Measurements from ENCODE around the gene PRIMA1.

Gene PRIMA1

GRCh38 chr14:93731753-93732152, 56.5 kb downstream of the PRIMA1 start:
- DNase-seq (ENCODE audit: low spot score): no peak

GRCh38 chr14:93729993-93730392, 58.3 kb downstream of the PRIMA1 start:
- peak; percentile 92 for DNase-seq (ENCODE audit: low spot score)

GRCh38 chr14:93728651-93729016, 59.7 kb downstream of the PRIMA1 start:
- DNase-seq (ENCODE audit: low spot score): no peak

GRCh38 chr14:93727917-93728650, 60.2 kb downstream of the PRIMA1 start:
- DNase-seq (ENCODE audit: low spot score): no peak

GRCh38 chr14:93727039-93727740, 61.1 kb downstream of the PRIMA1 start:
- DNase-seq (ENCODE audit: low spot score): no peak

GRCh38 chr14:93725993-93726392, 62.3 kb downstream of the PRIMA1 start:
- no peak for DNase-seq (ENCODE audit: low spot score)

GRCh38 chr14:93725002-93725582, 63.2 kb downstream of the PRIMA1 start:
- no peak for DNase-seq (ENCODE audit: low spot score)

GRCh38 chr14:93723001-93723400, 65.3 kb downstream of the PRIMA1 start:
- DNase-seq (ENCODE audit: low spot score): no peak

- DNase-seq (ENCODE audit: low spot score): no peak
These were observed 67.3 kb downstream of the PRIMA1 start for GRCh38 chr14:93720981-93721483.

- no peak for DNase-seq (ENCODE audit: low spot score)
These were observed 68.0 kb downstream of the PRIMA1 start for GRCh38 chr14:93720076-93720815.

GRCh38 chr14:93719256-93719655, 69.0 kb downstream of the PRIMA1 start:
- no peak for DNase-seq (ENCODE audit: low spot score)

GRCh38 chr14:93717668-93718320, 70.5 kb downstream of the PRIMA1 start:
- no peak for DNase-seq (ENCODE audit: low spot score)

GRCh38 chr14:93716746-93717667, 71.3 kb downstream of the PRIMA1 start:
- DNase-seq (ENCODE audit: low spot score): peak; percentile 42

- DNase-seq (ENCODE audit: low spot score): no peak
These were observed 72.1 kb downstream of the PRIMA1 start for GRCh38 chr14:93716002-93716745.

- no peak for DNase-seq (ENCODE audit: low spot score)
These were observed 72.9 kb downstream of the PRIMA1 start for GRCh38 chr14:93715279-93715927.

GRCh38 chr14:93714605-93715004, 73.7 kb downstream of the PRIMA1 start:
- no peak for DNase-seq (ENCODE audit: low spot score)

GRCh38 chr14:93713726-93714405, 74.4 kb downstream of the PRIMA1 start:
- DNase-seq (ENCODE audit: low spot score): no peak

- DNase-seq (ENCODE audit: low spot score): no peak
These were observed 75.2 kb downstream of the PRIMA1 start for GRCh38 chr14:93712838-93713724.

Measured in pons (tissue), 1 donor.